HG03039 (cell line): ENCODE data around the gene CYFIP1.
"Not testable (repeated sequence)": the region's sequence is repeated elsewhere in the genome, so short reads cannot be mapped to it uniquely, and the experiment has no call there.

ENCODE experiments used
- ATAC-seq: cut with Tn5 transposase; IDR thresholded peaks from one replicate; pipeline ENCODE4 v1.9.1; 2021; ENCODE audit warnings: mild to moderate bottlenecking, moderate library complexity; ENCODE audit not compliant: unreplicated experiment

CYFIP1 gene

GRCh38 chr15:22980189-22981050, at the start of gene CYFIP1:
Gene CYFIP1 (minus strand): TSS chr15:22980368. CDS start chr15:22947285, 33,083 bp downstream.
- ATAC-seq = peak; percentile 72

DNA sequence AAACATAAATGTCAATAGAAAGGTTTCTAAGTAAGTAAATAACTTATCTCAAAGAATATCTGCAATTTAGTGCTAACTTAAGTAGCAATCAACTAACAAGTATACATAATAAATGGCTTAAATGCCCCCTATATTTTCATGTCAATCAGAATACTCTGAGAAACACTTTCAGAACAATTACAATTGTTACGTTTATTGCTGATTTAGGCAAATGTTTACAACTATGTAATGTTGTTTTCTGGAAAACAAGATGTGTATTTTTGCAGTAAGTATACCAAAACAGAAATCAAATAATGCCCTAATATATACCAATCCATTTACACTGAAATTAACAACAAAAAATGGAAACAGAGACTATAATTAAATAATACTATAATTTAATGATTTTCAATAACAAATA, 46.0 kb upstream of the CYFIP1 start:
- no peak for ATAC-seq

- no peak for ATAC-seq
Observed at GRCh38 chr15:23022156-23022555, 42.0 kb upstream of the CYFIP1 start.

GRCh38 chr15:23014394-23015000, 34.3 kb upstream of the CYFIP1 start:
- ATAC-seq = no peak

DNA sequence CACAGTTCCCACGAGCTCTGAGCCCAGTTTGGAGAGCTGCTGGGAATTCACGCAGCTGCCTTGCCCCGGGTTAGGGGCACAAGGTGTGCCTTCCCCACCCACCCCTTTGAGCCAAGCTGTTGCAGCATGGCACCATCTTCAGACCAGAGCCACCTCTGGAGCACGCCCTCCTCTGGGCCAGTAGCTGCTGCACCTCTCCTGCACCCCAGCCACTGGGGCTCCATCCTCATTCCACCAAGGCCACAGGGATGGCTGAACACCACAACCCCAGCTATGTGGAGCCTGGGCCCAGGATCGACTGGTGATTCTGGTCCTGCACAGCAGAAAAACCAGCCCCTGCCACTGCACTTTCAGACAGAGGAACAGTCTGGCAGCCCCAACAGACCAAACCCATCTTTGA, 33.5 kb upstream of the CYFIP1 start:
- ATAC-seq = no peak

- ATAC-seq = not testable (repeated sequence)
Observed at GRCh38 chr15:23012616-23013015, 32.4 kb upstream of the CYFIP1 start.

DNA sequence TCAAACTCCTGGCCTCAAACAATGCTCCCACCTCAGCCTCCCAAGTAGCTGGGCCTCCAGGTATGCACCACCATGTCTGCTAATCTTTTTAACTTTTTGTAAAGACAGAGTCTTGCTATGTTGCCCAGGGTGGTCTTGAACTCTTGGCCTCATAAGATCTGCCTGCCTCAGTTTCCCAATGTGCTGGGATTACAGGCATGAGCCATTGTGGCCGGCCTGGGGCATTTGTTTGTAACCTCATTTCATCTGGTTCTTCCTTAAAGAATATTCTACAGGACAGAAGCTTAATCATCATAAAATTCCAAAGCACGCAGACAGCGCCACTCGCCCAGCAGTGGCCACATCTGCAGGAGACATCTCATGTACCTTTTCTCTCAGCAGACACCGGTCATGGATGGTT, 23.6 kb upstream of the CYFIP1 start:
- no peak for ATAC-seq

DNA sequence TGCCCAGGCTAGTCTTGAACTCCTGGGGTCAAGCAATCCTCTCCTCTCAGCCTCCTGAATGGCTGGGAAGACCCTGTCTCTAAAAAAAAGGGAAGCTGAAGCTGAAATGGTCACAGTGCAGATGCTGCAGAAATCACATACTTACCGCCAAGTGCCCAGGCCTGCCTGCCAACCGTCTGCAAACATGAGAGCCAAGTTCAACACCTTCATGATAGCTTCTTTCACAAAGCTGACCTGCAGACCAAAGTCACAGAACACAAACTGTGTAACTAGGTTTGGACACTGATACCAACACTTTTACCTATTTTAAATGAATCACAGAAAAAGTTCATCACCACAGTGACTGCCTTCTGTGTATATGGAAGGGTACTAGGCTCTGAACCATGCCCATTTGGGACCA, 22.8 kb upstream of the CYFIP1 start:
- ATAC-seq = no peak

DNA sequence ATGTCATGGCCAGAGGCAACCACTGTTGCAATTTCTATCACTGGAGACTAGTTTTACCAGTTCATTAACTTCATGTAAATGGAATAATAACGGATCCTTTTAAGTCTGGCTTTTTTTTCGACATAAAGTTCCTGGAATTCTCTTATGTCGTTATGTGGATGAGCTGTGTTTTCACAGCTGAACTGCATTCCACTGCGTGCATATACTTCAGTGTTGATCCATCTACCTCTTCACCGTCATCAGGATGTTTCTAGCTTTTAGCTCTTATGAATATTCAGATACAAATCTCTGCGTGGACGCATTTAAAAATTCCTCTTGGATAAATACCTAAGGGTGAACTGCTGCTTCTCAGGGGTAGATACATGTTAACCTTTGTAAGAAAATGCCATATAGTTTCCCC, 15.6 kb upstream of the CYFIP1 start:
- no peak for ATAC-seq

- no peak for ATAC-seq
Observed at GRCh38 chr15:22992024-22992326, 11.8 kb upstream of the CYFIP1 start.

GRCh38 chr15:22989576-22990477, 9.7 kb upstream of the CYFIP1 start:
- no peak for ATAC-seq

DNA sequence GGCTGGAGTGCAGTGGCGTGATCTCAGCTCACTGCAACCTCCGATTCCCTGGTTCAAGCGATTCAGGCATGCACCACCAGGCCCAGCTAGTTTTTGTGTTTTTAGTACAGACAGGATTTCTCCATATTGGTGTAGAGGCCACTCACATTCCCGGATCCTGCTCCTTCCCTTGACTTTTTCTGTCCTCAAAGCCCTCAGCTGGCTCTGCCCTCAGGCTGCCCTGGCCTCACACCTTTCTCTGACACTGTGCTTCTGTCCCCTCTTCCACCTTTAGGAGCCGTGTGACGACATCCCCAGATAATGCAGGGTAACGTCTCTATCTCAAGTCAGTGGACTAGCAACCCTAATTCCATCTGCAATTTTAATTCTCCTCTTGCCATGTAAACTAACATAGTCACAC, 8.6 kb upstream of the CYFIP1 start:
- ATAC-seq = no peak

GRCh38 chr15:22981931-22982330, 1.8 kb upstream of the CYFIP1 start:
- not testable (repeated sequence) for ATAC-seq

DNA sequence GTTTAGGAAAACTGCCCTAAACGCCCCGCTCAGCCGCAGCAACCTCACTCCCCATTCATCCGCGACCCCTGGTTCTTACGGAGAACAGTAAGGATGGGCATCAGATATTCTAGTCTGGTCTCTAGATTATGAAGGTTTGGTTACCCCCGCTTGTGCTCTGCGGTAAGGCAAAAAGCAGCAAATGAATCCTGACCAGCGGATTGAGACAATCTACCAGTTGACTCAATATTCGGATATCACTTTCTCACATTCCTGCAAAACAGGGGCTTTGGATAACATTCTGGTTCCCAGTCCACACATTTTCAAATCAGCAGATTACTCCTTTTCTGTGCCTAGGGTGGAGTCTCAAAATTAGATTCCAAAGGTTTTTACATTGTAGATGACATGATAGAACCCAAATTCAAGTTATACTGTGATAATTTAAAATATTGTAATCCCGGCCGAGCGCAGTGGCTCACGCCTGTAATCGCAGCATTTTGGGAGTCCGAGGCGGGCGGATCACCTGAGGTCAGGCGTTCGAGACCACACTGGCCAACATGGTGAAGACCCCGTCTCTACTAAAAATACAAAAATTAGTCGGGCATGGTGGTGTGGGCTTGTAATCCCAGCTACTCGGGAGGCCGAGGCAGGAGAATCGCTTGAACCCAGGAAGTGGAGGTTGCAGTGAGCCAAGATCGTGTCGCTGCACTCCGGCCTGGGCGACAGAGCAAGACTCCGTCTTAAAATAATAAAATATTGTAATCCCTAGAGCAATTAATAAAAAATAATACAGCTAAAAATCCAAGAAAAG, 1.1 kb upstream of the CYFIP1 start:
- ATAC-seq = no peak

- ATAC-seq = peak; percentile 53
Observed at GRCh38 chr15:22979238-22980188, 655 bp downstream of the CYFIP1 start.

- peak; percentile 31 for ATAC-seq
Observed at GRCh38 chr15:22978691-22979237, 1.4 kb downstream of the CYFIP1 start.

- no peak for ATAC-seq
Observed at GRCh38 chr15:22974745-22975144, 5.4 kb downstream of the CYFIP1 start.

DNA sequence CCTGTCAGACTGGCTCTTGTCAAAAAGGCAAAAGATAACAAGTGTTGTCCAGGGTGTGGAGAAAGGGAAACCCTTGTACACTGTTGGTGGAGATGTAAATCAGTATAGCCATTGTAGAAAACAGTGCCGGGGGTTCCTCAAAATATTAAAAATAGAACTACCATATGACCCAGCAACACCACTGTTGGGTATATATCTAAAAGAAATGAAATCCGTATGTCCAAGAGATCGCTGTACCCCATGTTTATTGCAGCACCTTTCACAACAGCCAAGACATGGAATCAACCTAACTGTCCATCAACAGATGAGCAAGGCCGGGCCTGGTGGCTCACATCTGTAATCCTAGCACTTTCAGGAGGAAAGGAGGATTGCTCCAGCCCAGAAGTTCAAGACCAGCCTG, 6.2 kb downstream of the CYFIP1 start:
- ATAC-seq = no peak

GRCh38 chr15:22973286-22973685, 6.9 kb downstream of the CYFIP1 start:
- ATAC-seq = no peak
